Parathyroid adenoma (tissue), 2 donors: ENCODE results near the gene ITPRIPL1.
A peak's percentile ranks its signal among the peaks of the same experiment; 100 is the strongest.

ENCODE experiments used
- H2AFZ ChIP-seq: fragments of 300-600 bp; sonication (generic); one replicate; pipeline ENCODE4 v1.7.0; 2017; ENCODE audit warnings: antibody characterized with exemption, mild to moderate bottlenecking
- H3K27ac ChIP-seq: fragments of 300-600 bp; sonication (generic); one replicate; pipeline ENCODE4 v1.7.0; 2017
- H3K27me3 ChIP-seq: fragments of 300-600 bp; sonication (generic); one replicate; pipeline ENCODE4 v1.7.0; 2017; ENCODE audit warnings: low read length; ENCODE audit not compliant: control insufficient read depth, insufficient read depth
- H3K36me3 ChIP-seq: fragments of 300-600 bp; sonication (generic); one replicate; pipeline ENCODE4 v1.7.0; 2017; ENCODE audit warnings: low read length; ENCODE audit not compliant: control insufficient read depth, insufficient read depth
- H3K4me1 ChIP-seq: fragments of 300-600 bp; sonication (generic); one replicate; pipeline ENCODE4 v1.7.0; 2017; ENCODE audit warnings: control low read depth
- H3K4me2 ChIP-seq: fragments of 300-600 bp; sonication (generic); one replicate; pipeline ENCODE4 v1.7.0; 2017; ENCODE audit warnings: low read length
- H3K4me3 ChIP-seq: fragments of 300-600 bp; sonication (generic); one replicate; pipeline ENCODE4 v1.7.0; 2017; ENCODE audit warnings: low read depth, low read length
- H3K79me2 ChIP-seq: fragments of 300-600 bp; sonication (generic); one replicate; pipeline ENCODE4 v1.7.0; 2017; ENCODE audit warnings: control low read depth
- H3K9ac ChIP-seq: fragments of 300-600 bp; sonication (generic); one replicate; pipeline ENCODE4 v1.7.0; 2017; ENCODE audit warnings: mild to moderate bottlenecking
- H3K9me3 ChIP-seq: fragments of 300-600 bp; sonication (generic); one replicate; pipeline ENCODE4 v1.7.0; 2017; ENCODE audit warnings: low read length; ENCODE audit not compliant: control insufficient read depth
- CTCF ChIP-seq: fragments of 300-600 bp; sonication (generic); IDR thresholded peaks from one replicate; pipeline ENCODE4 v1.7.0; 2017; ENCODE audit warnings: antibody characterized with exemption, mild to moderate bottlenecking
- donor health status: primary hyperparathyroidism.

Gene ITPRIPL1

GRCh38 chr2:96296925-96297324 lies 28.2 kb upstream of the ITPRIPL1 start:
- H3K36me3 ChIP-seq: no peaks in the 10 kb centered on the region
- H2AFZ ChIP-seq: no peak overlapping the region
- H3K27ac ChIP-seq: no peak overlapping the region

DNA sequence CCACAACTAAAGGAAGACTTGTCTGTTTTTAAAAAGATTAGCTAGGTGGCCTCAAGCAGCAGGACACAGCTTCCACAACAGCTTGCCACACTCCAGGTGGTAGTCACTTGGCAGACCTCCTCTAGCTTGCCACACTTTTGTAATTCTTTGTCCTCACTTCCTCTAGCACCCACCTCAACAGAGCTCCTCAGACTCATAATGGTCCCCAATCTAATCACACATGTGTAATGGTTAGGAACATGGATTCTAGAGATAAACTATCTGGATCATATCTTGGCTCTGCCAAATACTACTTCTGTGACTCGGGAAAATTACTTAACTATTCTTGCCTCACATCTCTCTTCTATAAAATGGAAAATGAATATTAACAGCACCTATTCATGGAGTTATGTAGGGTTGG lies 23.3 kb upstream of the ITPRIPL1 start:
- Histone ChIP-seq H3K4me1 (no peaks in the 10 kb centered on the region), H3K27me3 (no peaks in the 10 kb centered on the region), H3K9me3 (no peaks in the 10 kb centered on the region), H3K4me3 (no peak overlapping the region), H3K79me2 (peaks cover 13% of the 10 kb centered on the region), H2AFZ (no peak overlapping the region), H3K9ac (no peak overlapping the region), H3K4me2 (no peak overlapping the region), H3K27ac (no peak overlapping the region), H3K36me3 (no peaks in the 10 kb centered on the region)
- no peak for TF ChIP-seq CTCF

More at GRCh38 chr2:96296925-96297324, 28.2 kb upstream of the ITPRIPL1 start:
- no peaks in the 10 kb centered on the region for H3K4me1 ChIP-seq
- H3K9me3 ChIP-seq: no peaks in the 10 kb centered on the region
- H3K4me3 ChIP-seq: no peak overlapping the region
- no peak overlapping the region for H3K9ac ChIP-seq
- no peak overlapping the region for H3K4me2 ChIP-seq
- H3K27me3 ChIP-seq: no peaks in the 10 kb centered on the region
- no peaks in the 10 kb centered on the region for H3K79me2 ChIP-seq
- TF ChIP-seq CTCF: no peak

- peak overlapping the region; percentile 94 for H3K4me3 ChIP-seq
- peak overlapping the region; percentile 73 for H3K27ac ChIP-seq
Measured at GRCh38 chr2:96304606-96305005, 20.5 kb upstream of the ITPRIPL1 start.

DNA sequence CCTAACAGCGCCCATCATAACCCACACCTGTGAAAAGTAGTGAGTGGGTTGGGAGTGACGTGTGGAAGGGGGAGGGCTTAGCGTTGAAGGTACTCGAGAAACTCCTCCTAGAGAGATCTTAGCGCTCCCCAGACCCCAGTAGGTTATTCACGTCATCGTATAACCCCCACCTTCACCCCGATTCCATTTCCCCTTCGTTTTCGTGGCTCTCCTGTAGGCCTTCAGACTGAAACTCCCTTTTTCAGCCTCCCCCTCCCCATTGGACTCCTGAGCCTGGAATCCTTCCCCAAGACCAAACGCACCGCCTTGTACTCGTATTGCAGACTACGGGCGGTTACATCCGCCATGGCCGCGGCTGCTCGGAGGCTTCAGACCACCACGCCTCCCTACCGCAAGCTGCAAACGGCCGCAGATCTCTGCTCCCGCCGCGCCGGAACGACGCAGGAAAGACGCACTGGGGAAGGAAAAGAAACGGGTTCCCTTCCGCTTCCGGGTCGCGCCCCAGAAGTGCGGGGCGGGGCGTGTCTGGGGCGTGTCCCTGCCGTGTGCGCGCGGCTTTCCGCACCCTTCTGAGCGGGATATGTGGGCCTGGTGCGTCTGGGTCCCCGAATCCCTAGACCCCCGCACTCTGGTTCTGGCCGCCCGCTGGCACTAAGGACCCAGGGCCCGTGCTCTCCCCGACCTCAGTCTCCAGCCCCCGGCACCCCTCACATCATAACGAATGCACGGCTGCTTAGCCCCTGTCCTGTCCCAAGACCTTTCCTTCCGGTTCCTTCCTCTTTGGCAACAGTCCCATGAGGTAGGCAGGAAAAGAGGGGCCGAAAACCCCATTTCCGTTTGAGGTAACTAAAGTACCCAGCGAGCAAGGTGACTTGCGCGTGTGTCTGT lies 19.8 kb upstream of the ITPRIPL1 start, which contains the start of gene SNRNP200:
Gene SNRNP200, minus strand, starts transcription at position 456 of the 888 bp plus-strand sequence. Its CDS starts 109 bp downstream, at position 347.
- H3K79me2 ChIP-seq: peaks cover 13% of the 10 kb centered on the region
- TF ChIP-seq CTCF: no peak
- peak within 1 kb of the TSS; percentile 73 for H3K27ac ChIP-seq

More at GRCh38 chr2:96304606-96305005, 20.5 kb upstream of the ITPRIPL1 start:
- peak overlapping the region; percentile 93 for H3K4me2 ChIP-seq
- H2AFZ ChIP-seq: no peak overlapping the region
- no peaks in the 10 kb centered on the region for H3K27me3 ChIP-seq
- H3K36me3 ChIP-seq: no peaks in the 10 kb centered on the region
- H3K79me2 ChIP-seq: peaks cover 13% of the 10 kb centered on the region
- no peak overlapping the region for H3K9ac ChIP-seq
- TF ChIP-seq CTCF: no peak
- H3K4me1 ChIP-seq: no peaks in the 10 kb centered on the region
- no peaks in the 10 kb centered on the region for H3K9me3 ChIP-seq

More for the DNA sequence above, 19.8 kb upstream of the ITPRIPL1 start, which contains the start of gene SNRNP200:
- Histone ChIP-seq H3K4me1 (no peaks in the 10 kb centered on the region), H3K36me3 (no peaks in the 10 kb centered on the region), H3K4me2 (peak within 1 kb of the TSS; percentile 93), H3K9me3 (no peaks in the 10 kb centered on the region), H3K4me3 (peak within 1 kb of the TSS; percentile 94), H2AFZ (peak within 1 kb of the TSS; percentile 99), H3K9ac (peak within 1 kb of the TSS; percentile 64), H3K27me3 (no peaks in the 10 kb centered on the region)
